Measurements from ENCODE around the gene WDR33.
"Not testable (repeated sequence)": the region's sequence is repeated elsewhere in the genome, so short reads cannot be mapped to it uniquely, and the experiment has no call there.

WDR33 gene

GRCh38 chr2:127759931-127760330 is 51.0 kb downstream of the WDR33 start:
- DNase-seq = no peak

GRCh38 chr2:127754186-127754585 is 56.8 kb downstream of the WDR33 start:
- no peak for DNase-seq

GRCh38 chr2:127753374-127753773 is 57.6 kb downstream of the WDR33 start:
- no peak for DNase-seq

GRCh38 chr2:127749537-127749936 is 61.4 kb downstream of the WDR33 start:
- not testable (repeated sequence) for DNase-seq

- DNase-seq = no peak
Measured at GRCh38 chr2:127747621-127748020, 63.4 kb downstream of the WDR33 start.

- DNase-seq = peak; percentile 29
Measured at GRCh38 chr2:127743477-127744026, 67.4 kb downstream of the WDR33 start.

GRCh38 chr2:127740665-127741288 is 70.2 kb downstream of the WDR33 start:
- no peak for DNase-seq

GRCh38 chr2:127739800-127740199 is 71.2 kb downstream of the WDR33 start:
- peak; percentile 27 for DNase-seq

- peak; percentile 75 for DNase-seq
Measured at GRCh38 chr2:127737892-127738291, 73.1 kb downstream of the WDR33 start.

GRCh38 chr2:127735537-127736399 is 75.2 kb downstream of the WDR33 start:
- no peak for DNase-seq

- DNase-seq = no peak
Measured at GRCh38 chr2:127735044-127735443, 75.9 kb downstream of the WDR33 start.

- no peak for DNase-seq
Measured at GRCh38 chr2:127733816-127734537, 77.0 kb downstream of the WDR33 start.

GRCh38 chr2:127733113-127733815 is 77.7 kb downstream of the WDR33 start:
- no peak for DNase-seq

- no peak for DNase-seq
Measured at GRCh38 chr2:127726158-127726880, 84.7 kb downstream of the WDR33 start.

GRCh38 chr2:127722807-127723206 is 88.2 kb downstream of the WDR33 start:
- DNase-seq = no peak

GRCh38 chr2:127721978-127722355 is 89.0 kb downstream of the WDR33 start:
- no peak for DNase-seq

GRCh38 chr2:127721311-127721977 is 89.5 kb downstream of the WDR33 start:
- no peak for DNase-seq

GRCh38 chr2:127719301-127720218 is 91.4 kb downstream of the WDR33 start:
- DNase-seq = no peak

- DNase-seq = no peak
Measured at GRCh38 chr2:127718271-127718670, 92.7 kb downstream of the WDR33 start.

- DNase-seq = no peak
Measured at GRCh38 chr2:127715778-127716449, 95.1 kb downstream of the WDR33 start.

All from activated CD4-positive, alpha-beta T cell treated with anti-CD3 and anti-CD28 coated beads, Interleukin-2, Interleukin-6, amounts not matched to agents 100 ng/mL and 50 ng/mL, durations not matched to agents 16 hours and 8 hours (primary cell).